Hepatocyte (in vitro differentiated cells): ENCODE results near the gene ACSL5.

Experiments used
- EZH2 ChIP-seq: fragments of 200-600 bp; sonication (generic); IDR thresholded peaks from 2 replicates; pipeline ENCODE4 v1.6.1; 2016; ENCODE audit warnings: antibody characterized with exemption, mild to moderate bottlenecking, borderline replicate concordance
- EZH2phosphoT487 ChIP-seq: fragments of 200-600 bp; sonication (generic); IDR thresholded peaks from one replicate; pipeline ENCODE4 v1.6.1; 2018; ENCODE audit warnings: antibody characterized with exemption, mild to moderate bottlenecking, low read depth, moderate library complexity; ENCODE audit not compliant: unreplicated experiment, severe bottlenecking
- TF ChIP-seq, protein P1 (sequence below): fragments of 200-600 bp; sonication (generic); IDR thresholded peaks from 2 replicates; pipeline ENCODE4 v1.5.1; 2016; ENCODE audit warnings: antibody characterized with exemption, mild to moderate bottlenecking; ENCODE audit not compliant: poor library complexity

GRCh38 chr10:112330607-112331160 lies 43.2 kb upstream of the ACSL5 start:
- TF ChIP-seq, protein P1, sequence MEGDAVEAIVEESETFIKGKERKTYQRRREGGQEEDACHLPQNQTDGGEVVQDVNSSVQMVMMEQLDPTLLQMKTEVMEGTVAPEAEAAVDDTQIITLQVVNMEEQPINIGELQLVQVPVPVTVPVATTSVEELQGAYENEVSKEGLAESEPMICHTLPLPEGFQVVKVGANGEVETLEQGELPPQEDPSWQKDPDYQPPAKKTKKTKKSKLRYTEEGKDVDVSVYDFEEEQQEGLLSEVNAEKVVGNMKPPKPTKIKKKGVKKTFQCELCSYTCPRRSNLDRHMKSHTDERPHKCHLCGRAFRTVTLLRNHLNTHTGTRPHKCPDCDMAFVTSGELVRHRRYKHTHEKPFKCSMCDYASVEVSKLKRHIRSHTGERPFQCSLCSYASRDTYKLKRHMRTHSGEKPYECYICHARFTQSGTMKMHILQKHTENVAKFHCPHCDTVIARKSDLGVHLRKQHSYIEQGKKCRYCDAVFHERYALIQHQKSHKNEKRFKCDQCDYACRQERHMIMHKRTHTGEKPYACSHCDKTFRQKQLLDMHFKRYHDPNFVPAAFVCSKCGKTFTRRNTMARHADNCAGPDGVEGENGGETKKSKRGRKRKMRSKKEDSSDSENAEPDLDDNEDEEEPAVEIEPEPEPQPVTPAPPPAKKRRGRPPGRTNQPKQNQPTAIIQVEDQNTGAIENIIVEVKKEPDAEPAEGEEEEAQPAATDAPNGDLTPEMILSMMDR = no peak
- no peak for TF ChIP-seq EZH2
- TF ChIP-seq EZH2phosphoT487 = no peak
